ENCODE measurements around the gene ZBTB5. TPM values are rescaled to one million over a fixed set of nuclear protein-coding genes. Genes with fewer than 3 reads are reported as not detected.

ZBTB5 gene, protein sequence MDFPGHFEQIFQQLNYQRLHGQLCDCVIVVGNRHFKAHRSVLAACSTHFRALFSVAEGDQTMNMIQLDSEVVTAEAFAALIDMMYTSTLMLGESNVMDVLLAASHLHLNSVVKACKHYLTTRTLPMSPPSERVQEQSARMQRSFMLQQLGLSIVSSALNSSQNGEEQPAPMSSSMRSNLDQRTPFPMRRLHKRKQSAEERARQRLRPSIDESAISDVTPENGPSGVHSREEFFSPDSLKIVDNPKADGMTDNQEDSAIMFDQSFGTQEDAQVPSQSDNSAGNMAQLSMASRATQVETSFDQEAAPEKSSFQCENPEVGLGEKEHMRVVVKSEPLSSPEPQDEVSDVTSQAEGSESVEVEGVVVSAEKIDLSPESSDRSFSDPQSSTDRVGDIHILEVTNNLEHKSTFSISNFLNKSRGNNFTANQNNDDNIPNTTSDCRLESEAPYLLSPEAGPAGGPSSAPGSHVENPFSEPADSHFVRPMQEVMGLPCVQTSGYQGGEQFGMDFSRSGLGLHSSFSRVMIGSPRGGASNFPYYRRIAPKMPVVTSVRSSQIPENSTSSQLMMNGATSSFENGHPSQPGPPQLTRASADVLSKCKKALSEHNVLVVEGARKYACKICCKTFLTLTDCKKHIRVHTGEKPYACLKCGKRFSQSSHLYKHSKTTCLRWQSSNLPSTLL
- 29.1 TPM for total RNA-seq

GRCh38 chr9:37465249-37466036, at the start of gene ZBTB5:
Gene ZBTB5, minus strand, starts transcription at chr9:37465450. Its CDS starts 22,899 bp downstream, at chr9:37442551.

DNA sequence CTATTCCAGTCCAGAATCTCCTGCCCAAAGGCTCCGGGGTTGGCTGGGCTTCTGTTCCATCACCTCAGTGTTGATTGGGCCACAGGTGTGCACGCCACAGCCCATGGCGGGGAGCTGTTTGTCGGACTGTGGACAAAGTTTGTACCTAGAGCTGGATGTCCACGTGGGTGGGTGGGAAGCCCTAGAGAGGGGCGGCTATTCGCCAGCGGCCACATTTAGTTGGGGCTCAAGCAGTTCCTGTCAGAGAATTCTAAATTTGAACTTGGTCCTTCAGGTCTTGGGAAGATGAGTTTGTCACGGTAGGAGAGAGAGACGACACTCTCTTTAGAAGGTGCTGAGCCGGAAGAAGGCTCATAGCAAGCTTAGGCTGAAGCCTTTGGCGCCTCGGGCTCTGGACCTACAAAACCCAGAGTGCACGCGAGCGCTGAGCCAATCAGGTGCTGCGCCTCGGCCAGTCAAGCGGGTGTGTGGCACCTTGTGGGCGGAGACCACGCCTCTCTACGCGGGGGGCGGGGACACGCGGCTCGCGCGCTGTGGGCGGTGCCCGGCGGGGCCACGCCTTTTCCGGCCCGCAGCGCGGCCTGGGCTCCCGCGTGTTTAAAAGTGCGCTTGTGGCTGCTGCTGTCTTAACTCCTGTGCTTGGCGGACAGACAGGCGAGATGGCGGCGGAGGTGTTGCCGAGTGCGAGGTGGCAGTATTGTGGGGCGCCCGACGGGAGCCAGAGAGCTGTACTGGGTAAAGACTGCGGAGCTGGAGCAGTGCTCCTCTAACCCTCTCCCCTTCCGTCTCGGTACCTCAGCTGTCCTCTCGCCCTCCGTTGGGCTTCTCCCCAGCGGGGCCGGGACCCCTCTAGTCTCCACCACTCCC, 20.4 kb upstream of the ZBTB5 start, which contains the start of gene POLR1E:
Gene POLR1E, plus strand, starts transcription at position 560 of the 867 bp plus-strand sequence. Its CDS starts 100 bp downstream, at position 660.

GRCh38 chr9:37422289-37423104, 42.8 kb downstream of the ZBTB5 start, which contains the start of gene GRHPR:
Gene GRHPR, plus strand, starts transcription at chr9:37422696. Its CDS starts 55 bp downstream, at chr9:37422751.

Other genes starting within 250 kb of the ZBTB5 start
- 63.9 TPM for gene GRHPR, start 42.8 kb downstream of the ZBTB5 start, total RNA-seq
- gene POLR1E, start 20.5 kb upstream of the ZBTB5 start, total RNA-seq: 36.3 TPM
- 17.5 TPM for gene FBXO10, start 110.9 kb upstream of the ZBTB5 start, total RNA-seq
- gene TOMM5, start 127.1 kb upstream of the ZBTB5 start, total RNA-seq: 81.7 TPM
- gene FRMPD1, start 185.5 kb upstream of the ZBTB5 start, total RNA-seq: 1.3 TPM